SKM-1 treated with dmso at 0.1 percent for 144 hours (cell line): Measurements from ENCODE around the gene ABCA7.
"Not testable (repeated sequence)": the region's sequence is repeated elsewhere in the genome, so short reads cannot be mapped to it uniquely, and the experiment has no call there.

Experiments
- DNase-seq: peaks from one replicate; lab custom pipeline; 2025; ENCODE audit not compliant: unreplicated experiment; lab: John Stamatoyannopoulos, UW

ABCA7 gene

DNA sequence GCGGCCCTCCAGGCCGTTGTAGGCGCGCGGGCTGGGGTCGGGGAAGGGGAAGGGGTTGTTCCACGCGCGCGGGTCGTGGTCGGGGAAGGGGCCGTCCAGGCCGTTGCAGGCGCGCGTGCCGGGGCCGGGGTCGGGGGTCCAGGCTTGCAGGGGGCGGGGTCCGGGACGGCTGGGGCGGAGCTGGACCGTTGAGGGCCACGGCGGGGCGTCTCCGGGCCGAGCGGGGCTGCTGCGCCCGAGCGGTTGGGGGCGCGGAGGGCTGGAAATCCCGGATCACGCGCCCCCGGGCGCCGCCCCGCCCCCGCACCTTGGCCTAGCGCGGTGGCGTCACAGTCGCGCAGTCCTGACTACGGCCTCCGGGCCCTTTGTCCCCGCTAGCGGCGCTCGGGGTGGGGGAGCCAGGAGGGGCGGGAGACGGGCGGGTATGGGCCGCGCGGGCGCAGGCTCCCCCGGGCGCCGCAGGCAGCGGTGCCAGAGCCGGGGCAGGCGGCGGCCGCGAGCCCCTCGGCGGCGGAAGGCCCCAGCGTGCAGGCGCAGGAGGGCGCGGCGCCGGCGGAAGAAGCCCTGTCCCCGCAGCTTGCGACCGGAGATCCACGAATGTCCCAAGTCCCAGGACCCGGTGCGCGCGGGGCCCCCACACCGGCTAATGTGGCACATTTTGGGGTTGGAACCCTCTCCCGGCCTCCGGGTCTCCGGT is 64.6 kb downstream of the ABCA7 start:
- peak; percentile 21 for DNase-seq

DNA sequence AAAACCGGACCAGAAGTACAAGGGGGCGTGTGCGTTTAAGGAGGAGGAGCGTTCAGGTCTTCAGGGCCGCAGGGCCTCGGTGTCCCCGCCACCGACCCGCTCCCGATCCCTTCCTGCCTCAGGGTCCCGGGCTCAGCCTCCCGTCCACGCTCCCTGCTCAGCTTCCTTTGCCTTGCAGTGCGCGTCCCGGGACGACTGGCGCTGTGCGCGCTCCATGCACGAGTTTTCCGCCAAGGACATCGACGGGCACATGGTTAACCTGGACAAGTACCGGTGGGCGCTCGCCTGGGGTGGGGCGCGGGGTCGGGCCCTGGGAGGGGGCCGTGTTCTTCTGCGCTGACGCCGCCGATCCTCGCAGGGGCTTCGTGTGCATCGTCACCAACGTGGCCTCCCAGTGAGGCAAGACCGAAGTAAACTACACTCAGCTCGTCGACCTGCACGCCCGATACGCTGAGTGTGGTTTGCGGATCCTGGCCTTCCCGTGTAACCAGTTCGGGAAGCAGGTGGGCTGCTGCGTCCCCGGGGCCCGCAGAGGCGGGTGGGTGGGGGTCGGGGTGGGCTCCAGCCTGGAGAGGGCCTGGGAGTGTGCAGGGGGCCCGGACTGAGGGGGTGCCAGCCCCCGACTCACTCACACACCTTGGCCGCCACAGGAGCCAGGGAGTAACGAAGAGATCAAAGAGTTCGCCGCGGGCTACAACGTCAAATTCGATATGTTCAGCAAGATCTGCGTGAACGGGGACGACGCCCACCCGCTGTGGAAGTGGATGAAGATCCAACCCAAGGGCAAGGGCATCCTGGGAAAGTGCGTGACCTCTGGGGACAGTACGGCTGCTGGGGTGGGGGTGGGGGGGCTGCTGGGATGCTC is 65.3 kb downstream of the ABCA7 start:
- no peak for DNase-seq

DNA sequence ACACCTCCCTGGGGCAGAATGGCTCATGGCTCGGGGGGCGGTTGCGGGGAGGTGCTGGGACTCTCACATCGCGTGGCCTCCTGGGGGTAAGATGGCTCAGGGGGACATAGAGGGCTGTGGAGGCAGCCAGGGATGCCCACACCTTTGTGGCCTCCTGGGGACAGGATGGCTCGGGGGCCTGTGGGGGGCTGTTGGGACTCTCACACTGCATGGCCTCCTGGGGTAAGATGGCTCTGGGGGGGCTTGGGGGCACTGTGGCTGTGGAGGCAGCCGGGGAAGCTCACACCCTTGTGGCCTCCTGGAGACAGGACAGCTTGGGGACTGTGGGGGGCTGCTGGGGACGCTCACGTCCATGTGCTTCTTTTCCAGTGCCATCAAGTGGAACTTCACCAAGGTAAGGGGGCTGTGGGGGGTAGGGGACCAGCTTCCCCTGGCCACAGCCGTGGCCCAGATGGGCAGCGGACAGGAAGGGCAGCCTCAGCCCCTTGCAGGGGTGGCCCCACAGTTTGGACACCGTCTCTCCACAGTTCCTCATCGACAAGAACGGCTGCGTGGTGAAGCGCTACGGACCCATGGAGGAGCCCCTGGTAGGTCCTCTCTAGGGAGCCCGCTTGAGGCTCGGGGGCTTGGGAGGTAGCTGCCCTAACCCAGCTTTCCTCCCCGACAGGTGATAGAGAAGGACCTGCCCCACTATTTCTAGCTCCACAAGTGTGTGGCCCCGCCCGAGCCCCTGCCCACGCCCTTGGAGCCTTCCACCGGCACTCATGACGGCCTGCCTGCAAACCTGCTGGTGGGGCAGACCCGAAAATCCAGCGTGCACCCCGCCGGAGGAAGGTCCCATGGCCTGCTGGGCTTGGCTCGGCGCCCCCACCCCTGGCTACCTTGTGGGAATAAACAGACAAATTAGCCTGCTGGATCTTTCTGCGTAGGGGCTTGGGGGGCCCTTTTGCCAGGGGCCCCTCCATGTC is 66.2 kb downstream of the ABCA7 start:
- no peak for DNase-seq

DNA sequence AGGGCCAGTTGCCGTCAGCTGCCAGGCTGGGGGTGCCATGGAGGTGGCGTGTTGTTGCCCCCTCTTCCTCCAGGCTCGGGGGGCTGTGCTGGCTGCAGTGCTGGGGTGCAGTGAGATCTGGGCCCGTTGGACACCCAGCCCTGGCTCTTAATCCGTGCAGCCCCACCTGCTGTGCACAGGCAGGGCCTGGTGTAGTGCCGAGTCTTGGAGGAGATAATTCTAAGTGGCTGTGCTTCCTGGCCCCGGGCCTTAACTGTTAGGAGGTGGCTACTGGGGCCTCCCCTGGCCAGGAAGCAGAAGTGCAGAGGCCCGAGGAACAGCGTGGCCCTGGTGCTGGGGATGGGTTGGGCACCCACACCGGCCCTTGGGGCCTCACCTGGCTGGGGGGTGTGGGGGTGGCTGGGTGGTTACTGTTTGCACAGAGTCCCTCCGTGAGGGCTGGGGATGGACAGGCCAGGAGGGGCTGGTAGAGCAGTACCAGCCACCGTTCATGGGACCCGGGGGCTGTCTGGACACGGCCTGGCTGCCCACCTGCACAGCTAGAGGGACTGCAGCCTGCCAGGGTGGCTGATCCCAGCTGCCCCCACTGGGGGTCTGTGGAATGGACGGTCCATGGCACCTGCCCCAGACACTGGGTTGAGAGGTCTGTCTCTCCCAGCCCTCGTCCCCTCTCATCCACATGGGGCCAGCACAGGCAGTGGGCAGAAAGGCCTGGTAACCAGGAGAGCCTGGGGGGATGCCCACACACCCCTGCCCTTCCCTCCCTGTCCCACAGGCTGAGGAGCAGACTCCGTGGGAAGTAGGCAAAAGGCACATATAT is 67.1 kb downstream of the ABCA7 start:
- DNase-seq: peak; percentile 21

DNA sequence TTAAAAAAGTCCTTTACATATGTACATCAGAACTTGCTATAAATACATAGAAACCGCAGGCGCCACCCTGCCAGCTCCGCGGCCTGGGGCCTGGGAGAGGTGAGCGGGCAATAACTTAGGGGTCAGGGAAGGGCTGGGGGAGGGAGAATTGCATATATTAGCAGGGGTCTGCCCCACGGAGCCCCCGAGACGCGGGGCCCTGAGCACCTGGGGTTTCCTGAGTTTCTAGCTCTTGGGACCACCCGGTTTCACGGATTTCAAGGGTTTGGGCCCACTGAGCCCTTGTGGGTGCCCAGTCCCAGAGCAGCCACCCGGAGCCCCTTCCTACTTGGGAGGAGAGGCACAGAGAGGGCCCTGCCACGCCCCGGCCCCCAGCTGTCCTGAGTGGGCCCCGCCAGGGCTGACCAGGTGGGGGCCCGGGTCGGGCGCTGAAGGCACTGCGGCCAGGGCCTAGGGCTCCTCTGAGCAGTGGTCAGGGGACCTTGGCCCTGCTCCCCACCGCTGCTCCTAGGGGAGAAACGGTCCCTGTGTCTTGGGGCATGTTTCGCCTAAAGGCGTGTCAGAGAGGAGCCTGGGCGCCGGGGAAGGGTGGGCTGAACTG is 67.9 kb downstream of the ABCA7 start:
- no peak for DNase-seq

DNA sequence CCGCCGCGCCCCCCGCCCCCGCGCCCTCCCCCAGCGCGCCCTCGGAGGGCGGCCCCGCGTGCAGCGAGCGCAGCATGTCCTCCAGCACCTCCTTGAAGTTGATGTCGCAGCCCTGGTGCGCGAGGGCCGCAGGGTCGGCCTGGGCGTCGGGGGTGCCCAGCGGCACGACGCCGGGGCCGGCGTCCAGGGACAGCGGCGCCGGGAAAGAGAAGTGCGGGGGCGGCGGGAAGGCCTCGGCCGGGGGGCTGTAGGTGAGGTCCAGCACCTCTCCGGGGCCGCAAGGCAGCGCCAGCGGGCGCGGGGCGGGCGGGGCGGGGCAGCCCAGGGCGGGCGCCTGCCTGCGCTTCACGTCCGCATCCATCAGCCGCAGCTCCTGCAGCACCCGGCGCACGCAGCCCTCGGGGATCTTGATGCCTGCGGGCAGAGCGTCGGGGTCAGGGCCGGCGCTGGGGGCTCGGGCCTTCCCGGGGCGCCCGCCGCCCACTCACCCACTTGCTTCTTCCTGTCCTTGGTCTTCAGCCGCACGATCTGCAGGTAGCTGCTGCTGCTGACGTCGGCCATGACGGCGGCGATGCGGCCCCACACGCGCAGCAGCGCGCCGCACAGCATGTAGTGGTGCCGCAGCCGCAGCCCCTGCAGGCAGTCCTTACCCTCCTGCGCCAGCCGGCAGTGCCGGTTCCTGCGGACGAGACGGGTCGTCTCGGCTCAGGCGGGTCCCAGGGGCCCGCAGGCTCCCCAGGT is 68.6 kb downstream of the ABCA7 start:
- DNase-seq: no peak

DNA sequence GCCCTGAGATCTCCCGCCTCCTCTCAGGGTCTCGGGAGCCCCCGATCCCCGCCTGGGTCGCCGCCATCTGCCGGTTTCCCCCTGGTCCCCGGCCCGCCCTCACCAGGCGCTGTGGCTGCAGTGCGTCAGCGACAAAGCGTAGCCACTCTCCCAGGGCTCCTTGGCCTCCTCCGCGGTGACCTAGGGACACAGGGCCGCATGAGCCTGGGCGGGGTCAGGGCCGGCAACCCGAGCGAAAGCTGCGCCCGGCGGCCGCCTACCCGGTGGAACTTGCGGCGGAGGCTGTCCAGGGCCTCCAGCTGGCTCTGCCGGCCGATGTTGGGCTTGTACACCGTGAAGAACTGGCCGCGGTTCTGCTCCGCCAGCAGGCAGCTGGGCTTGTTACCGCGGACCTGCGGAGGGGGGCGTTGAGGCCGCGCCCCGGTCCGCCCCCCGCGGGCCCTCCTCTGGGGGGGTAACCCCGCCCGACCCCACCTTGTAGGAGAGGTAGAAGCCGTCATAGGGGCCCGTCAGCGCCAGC is 69.2 kb downstream of the ABCA7 start:
- no peak for DNase-seq

DNA sequence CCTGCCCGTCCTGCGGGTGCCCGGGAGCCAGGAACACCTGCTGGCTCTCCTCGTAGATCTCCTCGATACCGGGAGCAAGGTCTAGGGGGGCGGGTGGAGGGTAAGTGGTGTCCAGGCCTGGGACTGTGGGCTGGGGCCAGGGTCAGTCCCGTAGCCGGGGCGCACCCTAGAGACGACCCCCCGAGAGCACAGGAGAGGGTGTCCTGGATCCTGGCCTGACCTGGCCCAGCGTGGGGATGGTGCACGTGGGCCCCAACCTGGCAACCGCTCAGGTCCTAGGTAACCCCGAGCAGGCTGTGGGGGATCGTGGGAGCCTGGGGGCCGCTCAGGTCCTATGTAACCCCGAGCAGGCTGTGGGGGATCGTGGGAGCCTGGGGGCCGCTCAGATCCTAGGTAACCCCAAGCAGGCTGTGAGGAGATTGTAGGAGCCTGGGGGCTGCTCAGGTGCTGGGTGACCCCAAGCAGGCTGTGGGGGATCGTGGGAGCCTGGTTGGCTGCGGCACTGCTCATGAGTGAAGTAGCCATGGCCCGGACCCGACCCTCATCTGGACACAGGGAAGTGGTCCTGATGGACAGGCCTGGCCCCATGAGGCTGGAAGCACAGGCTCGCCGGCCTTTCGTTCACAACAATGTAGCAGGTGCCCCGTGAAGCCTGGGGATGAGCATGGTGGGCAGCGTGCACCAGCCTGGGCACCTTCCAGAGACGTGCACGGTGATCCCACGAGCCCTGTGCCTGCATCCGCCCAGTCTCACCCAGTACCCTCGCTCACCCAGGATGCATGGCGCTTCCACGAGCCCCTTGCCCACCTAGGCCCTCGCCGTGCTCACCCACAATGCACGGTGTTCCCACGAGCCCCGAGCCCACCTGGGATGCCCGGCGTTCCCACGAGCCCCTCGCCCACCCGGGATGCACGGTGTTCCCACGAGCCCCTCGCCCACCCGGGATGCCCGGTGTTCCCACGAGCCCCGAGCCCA is 70.1 kb downstream of the ABCA7 start:
- DNase-seq: no peak

DNA sequence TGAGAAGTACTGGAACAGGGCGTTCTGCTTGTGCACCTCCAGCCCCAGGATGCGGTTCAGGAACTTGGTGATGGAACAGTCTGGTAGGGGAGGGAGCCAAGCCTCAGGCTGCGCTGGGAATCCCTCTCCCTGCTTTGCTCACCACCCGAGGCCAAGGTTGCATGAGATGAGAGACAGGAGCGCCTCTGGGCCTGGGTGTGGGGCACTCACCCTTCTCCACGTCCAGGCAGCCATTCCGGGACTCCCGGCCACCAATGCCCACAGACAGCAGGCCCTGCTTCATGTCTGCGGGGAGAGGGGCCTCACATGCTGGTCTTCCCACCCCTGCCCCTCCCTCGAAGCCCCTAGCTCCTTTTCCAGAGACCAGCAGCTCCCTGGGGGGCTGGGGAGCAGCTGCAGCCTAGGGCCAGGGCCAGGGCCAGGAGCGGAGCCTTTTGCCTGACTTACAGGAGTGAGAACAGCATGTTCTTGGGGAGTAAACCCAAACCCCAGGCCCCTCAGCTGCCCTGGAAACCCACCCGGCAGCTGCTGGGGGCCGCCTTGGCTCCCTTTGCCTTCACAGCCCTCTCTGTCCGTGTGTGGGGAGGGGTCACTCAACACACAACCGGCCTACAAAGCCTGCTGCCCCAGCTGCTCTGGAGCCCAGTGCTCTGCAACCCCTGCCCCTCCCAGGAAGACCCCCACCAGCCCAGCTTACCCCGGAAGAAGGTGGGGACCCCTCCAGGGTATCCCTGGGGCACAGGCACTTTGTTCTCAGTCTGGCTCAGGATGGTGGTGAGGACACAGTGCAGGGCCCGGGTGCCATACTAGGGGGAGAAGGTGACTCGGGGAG is 71.1 kb downstream of the ABCA7 start:
- no peak for DNase-seq

DNA sequence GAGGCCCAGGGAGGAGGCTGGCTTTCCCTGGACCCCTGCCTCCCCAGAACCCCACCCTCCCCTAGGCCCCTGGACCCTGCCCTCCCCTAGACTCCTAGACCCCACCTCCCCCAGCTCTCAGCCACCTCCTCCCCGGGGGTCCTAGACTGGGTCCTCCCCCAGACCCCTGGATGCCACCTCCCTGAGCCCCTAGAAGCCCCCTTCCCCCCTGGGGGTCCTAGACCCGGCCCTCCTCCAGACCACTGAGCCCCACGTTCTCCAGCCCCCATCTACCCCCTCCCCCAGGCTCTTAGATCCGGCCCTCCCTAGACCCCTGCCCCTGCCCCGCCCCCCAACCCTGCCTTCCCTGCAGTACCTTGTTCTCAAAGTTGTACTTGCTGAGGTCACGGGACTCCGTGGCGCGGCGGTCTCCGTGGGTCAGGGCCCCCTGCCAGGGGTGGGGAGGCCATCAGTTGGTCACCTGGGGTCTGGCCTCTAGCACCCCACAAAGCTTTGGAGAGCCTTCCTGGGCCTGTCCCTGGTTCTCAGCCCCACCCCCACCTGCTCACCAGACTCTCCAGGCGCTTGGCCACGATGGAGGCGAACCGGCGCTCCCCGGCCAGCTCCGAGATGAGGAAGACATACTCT is 71.8 kb downstream of the ABCA7 start:
- no peak for DNase-seq

DNA sequence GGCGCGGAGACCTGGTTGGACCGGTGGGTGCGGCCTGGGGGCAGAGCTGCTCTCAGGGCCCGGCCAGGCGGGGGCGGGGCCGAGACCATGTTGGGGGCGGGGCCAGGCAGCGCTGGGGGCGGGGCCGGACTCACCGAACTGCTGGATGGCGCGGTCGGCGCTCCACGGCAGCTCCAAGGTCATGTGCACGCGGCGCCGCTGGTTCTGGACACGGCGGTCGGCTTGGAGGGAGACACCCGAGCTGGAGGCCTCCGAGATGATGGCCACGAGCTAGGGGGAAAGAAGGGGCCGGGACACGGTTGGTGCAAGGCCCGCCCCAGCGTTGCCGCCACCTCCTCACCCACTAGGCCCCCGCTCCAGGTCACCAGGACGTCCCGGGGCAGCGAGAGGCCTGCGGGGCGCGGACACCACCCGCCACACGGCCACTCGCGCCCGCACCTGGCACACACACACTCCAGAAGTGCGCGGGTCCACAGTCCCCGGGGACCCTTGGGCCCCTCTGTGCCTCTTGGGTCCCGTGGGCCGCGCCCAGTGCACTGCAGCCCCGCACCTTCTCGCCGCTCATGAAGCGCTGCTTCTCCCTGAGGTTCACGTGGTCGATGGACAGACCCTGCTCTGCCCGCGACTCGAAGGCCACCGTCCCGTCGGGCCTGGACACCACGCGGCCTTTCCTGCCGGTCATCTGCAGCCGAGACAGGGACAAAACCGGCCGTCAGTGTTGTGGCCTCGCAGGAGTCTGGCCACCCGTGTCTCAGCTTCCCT is 72.5 kb downstream of the ABCA7 start:
- DNase-seq: no peak

DNA sequence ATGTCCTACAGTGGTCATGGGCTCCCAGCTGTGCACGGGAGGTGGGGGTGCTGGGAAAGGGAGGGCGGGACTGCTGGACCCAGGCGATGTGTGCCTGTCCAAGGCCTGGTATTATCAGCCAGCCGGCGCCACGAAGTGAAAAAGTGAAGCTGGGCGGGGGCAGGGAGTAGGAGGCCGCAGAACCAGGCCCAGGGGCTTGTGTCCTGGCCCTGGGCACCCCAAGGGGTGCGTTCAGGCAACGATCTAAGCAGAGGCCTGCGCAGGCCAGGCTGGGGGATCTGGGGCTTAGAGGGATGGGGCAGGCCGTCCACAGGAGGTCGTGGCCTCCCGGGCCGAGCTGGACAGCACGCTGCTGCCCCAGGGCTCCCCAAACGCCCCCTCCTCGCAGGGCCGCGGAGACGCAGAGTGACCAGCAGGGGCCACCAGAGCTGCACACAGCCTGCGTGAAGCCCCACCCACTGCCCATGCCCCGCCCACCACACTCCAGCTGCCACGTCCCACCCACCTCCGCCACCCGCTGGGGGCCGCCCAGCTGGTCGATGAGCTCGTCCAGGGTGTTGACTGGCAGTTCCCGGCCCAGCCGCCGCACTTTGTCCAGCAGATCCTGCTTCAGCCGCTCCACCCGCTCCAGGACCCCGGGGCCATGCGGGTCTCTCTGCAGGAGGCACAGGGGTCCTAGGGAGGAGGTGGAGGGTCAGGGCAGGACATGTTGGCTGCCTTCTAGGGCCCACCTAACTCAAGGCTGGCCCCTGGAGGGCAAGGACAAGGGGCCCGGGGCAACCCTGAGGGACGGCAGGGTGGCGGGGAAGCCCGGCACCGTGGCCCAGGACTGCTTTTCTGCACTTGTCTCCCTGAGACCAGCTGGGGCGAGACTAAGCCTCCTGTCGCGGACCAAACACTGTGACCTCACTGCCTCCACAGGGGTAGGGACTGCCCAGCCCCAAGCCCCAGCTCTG is 73.4 kb downstream of the ABCA7 start:
- DNase-seq: peak; percentile 25

DNA sequence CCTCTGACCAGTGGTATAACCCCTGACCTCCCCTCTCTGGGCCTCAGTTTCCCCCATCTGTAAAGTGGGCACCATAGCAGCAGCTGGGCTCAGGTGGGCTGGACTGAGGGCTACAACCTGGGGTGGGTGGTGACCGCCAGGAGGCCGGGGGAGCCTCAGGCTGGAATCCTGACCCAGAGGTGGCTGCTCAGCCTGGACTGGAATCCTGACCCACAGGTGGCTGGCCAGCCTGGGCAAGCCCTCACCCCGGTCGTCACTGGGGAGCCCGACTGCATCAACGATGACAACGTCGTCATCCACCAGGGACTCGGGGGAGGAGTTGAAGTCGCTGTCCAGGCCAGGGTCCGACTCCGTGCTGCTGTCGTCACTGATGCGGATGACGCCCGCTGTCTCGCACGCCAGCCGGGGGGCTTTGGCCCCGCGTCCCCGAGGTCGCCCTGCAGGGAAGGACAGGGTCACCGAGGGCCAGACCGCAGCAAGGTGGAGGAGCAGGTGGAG is 74.1 kb downstream of the ABCA7 start:
- no peak for DNase-seq

DNA sequence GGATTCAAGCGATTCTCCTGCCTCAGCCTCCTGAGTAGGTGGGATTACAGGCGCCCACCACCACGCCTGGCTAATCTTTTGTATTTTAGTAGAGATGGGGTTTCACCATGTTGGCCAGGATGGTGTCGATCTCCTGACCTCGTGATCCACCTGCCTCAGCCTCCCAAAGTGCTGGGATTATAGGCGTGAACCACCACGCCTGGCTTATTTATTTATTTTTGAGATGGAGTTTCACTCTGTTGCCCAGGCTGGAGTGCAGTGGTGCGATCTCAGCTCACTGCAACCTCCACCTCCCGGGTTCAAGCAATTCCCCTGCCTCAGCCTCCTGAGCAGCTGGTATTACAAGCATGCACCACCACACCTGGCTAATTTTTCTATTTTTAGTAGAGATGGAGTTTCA is 74.8 kb downstream of the ABCA7 start:
- not testable (repeated sequence) for DNase-seq
